ENCODE measurements around the gene MARCHF4.
"Not testable (repeated sequence)": the region's sequence is repeated elsewhere in the genome, so short reads cannot be mapped to it uniquely, and the experiment has no call there.

MARCHF4 gene

DNA sequence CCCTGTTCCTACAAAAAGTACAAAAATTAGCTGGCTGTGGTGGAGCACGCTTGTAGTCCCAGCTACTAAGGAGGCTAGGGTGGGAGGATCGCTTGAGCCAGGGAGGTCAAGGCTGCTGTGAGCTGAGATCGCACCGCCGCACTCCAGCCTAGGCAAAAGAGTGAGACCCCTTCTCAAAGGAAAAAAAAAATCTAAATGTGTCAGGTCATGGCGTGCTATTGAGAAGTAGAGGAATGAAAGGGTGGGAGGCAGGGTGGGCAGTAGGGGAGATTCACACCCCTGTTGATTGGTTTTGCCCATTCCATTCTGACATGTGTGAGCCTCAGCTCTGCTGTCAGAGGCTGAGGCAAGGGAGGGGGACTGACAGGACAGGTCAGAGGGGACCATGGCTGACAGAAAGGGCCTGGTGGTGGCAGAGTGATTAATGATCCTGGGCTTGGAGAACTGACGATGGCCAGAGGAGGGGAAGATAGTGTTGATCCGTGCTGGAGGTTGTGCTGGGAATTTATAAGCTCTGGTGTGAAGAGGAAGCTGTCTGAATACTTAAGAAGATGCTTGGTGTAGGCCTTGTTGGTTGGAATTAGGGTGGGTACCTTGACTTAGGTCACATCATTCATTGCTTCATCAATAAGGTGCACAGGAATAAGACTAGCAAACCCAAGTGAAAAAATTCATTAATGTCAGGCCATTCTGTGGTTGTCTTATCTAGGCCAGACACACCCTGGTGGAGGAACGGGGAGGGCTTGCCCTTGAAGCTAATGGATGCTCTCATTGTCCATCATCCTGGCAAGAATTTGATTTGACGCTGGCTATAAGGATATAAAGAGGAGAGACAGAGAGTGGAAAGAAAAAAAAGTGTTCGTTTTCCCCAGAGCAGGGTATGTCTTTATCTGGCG lies 20.9 kb upstream of the MARCHF4 start:
- no peak overlapping the region for H3K4me3 ChIP-seq (ENCODE audit: low read length)
- DNase-seq (ENCODE audit: low read depth, low spot score): no peak

DNA sequence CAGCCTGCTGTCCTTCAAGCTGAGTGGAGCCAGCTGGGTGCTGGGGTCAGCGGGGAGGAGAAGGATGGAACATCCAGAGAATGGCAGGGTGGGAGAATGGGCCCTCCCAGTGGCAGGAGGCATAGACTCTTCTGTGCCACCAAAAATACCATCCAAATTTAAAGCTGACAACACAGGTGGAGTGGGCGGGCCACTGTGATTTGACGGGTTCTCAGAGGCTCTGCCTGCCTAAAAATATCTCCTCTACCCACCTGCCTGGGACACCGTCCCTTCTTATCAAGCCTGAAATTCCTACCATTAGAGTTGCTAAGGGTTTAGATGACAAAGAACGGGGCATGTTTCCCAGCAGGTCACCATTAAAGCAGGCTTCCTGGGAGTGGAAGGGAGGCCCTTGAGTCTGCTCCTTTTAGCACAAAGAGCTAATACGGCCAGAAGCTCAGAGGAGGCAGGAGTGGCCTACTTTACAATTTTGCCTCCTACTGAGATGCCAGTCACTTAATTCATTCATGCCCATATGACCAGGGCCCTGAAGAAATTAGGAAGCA lies 19.8 kb upstream of the MARCHF4 start:
- no peak overlapping the region for H3K4me3 ChIP-seq (ENCODE audit: low read length)

DNA sequence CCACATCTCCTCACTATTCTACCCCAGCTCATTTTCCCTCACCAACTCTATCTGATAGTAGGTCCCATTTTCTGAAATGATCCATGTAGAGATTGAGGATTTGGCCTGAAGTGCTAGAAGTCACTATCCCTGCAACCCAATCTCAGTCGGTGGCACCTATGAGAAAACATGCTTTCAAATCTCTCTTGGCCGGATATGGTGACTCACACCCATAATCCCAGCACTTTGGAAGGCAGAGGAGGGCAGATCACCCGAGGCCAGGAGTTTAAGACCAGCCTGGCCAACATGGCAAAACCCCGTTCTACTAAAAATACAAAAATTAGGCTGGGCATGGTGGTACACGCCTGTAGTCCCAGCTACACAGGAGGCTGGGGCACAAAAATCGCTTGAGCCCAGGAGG lies 19.1 kb upstream of the MARCHF4 start:
- H3K4me3 ChIP-seq (ENCODE audit: low read length): no peak overlapping the region
- no peak for DNase-seq (ENCODE audit: low read depth, low spot score)

More for the DNA sequence above, 19.8 kb upstream of the MARCHF4 start:
- DNase-seq (ENCODE audit: low read depth, low spot score): no peak

DNA sequence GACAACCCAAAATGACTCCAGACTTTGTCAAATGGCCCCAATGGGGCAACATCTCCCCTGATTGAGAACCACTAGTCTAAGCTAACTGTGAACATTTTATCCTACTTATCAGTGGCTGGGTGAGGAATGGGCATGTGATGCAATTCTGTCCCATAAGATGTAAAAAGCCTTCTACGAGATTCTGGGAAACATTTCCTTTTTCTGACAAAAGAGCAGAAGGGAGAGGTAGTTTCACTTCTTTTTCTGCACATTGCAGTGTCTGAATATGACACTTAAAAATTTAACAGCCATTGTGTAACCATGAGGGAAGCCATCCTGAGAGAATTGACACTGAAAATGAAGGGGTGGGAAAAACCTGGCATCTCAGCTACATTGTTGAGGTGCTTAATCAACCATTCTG lies 17.3 kb upstream of the MARCHF4 start:
- DNase-seq (ENCODE audit: low read depth, low spot score): no peak
- H3K4me3 ChIP-seq (ENCODE audit: low read length): no peak overlapping the region

DNA sequence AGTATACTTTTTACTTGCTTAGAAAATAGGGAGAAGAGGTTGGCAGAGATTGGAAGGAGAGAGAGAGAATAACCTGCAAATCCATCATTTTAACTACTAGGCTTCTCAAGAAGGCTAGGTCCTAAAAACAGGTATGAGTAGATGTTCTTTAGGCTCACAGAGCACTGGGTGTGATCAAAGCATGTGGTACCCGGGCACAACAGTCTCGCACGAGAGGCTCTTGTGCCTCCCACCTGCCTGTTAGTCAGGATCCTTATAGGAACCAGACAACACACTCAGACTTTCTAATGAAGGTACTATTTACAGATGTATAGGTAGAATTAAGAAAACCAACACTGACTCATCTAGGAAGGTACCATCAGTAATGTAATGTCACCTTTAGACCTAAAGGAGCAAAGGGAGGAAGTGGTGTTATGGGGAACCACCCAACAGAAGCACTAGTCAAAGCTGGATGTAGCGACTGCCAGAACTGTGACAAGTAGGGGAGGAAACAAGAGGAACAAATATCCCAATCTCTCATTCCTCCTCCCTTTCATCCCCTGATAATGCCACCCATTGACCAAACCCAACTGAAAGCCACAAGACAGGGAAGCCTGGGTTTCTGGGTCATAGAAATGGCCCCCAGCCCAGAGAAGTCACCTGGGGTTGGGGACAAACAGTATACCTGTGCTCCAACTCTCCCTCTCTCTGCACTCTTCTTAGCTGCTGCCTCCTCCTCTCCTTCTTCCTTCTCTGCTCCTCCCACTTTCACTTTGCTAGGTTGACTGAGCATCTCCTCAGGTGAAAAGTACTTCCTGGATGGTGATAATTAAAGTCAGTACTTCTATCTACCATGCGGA lies 16.0 kb upstream of the MARCHF4 start:
- no peak for DNase-seq (ENCODE audit: low read depth, low spot score)
- no peak overlapping the region for H3K4me3 ChIP-seq (ENCODE audit: low read length)

DNA sequence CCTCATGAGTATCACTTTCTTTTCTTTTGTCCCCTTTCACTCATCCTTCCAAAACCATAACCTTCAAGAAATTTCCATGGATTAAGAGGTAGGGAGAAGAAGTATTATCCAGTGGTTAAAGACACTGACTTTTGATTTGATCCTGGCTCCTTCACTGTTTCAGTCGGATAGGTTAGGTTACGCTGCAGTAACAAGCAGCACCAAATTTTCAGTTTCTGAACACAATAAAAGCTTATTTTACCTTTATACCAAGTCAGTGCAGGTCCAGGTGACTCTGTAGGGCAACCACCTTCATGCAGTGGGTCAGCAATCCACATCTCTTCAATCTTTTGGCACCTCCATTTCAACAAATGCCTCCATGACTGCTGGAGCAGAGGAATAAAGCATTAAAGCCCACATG lies 15.0 kb upstream of the MARCHF4 start:
- DNase-seq (ENCODE audit: low read depth, low spot score): no peak
- no peak overlapping the region for H3K4me3 ChIP-seq (ENCODE audit: low read length)

DNA sequence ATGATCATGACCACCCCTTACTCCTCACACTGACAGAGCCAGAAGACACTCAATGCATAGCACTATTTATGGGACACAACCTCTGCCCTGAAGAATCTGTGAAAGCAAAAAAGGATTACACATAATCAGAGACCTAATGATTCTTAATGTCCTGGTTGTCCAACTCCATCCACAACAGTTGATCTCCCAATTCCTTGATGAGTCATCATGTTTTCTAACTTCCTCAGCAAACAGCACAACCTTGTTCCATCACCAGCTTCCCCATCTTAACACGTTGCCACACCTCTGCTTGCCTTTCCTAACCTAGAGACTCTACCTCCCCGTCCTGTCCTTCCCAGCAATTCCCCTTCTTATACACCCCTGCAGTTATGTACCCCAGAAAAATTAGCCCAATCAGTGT lies 13.2 kb upstream of the MARCHF4 start:
- no peak for DNase-seq (ENCODE audit: low read depth, low spot score)
- no peak overlapping the region for H3K4me3 ChIP-seq (ENCODE audit: low read length)

DNA sequence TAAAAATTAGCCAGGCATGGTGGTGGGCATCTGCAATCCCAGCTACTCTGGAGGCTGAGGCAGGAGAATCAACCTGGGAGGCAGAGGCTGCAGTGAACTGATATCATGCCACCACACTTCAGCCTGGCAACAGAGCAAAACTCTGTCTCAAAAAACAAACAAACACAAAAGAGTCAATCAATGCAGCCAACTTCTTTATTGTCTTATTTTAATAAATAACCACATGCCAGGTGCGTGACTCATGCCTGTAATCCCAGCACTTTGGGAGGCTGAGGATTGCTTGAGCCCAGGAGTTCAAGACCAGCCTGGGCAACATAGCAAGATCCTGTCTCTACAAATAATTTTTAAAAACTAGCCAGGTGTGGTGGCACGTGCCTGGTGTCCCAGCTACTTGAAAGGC lies 12.1 kb upstream of the MARCHF4 start:
- DNase-seq (ENCODE audit: low read depth, low spot score); H3K4me3 ChIP-seq (ENCODE audit: low read length): not testable (repeated sequence)

DNA sequence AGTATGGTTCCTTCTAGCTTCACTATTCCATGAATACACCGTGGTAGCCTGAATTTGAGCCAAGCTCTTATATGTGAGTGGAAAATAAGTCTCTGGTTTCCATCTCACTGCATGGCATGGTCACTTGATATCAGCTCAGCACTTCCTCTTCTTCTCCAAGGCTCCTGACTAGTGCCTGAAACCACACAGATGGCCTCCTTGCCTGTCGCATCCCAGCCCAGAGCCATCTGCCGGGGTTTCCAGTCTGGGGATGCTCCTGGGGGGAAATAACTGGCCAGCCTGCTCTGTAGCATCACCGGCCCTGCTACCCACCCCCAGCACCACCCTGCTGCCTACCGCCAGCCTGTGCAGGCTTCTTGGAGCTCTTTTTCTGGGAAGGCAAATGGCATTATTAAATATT lies 7.7 kb upstream of the MARCHF4 start:
- no peak for DNase-seq (ENCODE audit: low read depth, low spot score)
- H3K4me3 ChIP-seq (ENCODE audit: low read length): no peak overlapping the region

DNA sequence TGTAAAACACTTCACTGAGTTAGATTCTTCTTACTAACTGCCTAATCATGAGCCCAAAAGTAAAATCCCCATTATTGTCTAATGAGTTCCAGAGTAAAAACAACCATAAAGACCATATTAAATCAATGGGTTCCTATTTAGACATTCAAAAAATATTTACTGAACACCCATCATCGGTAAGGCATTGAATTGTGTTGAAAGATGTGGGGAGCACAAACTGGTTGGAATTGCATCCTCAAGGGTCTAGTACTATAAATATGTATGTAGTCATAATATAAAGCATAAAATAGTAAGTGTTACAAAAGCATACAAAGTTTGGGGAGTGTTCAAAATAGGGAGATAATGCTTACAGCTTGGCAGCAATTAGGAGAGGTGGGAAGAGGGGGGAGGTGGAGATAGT lies 3.0 kb upstream of the MARCHF4 start:
- no peak overlapping the region for H3K4me3 ChIP-seq (ENCODE audit: low read length)
- DNase-seq (ENCODE audit: low read depth, low spot score): no peak

DNA sequence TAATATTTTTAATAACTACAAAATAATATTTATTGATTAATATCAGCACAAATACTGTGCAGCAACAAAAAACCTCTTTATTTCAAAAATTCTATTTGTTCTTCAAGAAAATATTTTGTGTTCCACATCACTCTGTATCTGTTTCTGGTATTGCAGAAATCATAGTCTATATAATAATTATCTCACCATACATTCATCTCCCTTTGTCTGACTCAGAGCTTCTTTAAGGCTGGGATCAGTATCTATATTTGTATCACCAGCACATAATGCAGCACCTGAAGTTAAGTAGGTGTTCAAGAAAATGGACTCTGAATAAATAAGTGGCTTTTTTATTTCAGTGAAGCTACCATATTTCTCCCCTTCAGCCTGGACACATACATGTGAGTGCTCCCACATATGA lies 1.6 kb upstream of the MARCHF4 start:
- no peak for DNase-seq (ENCODE audit: low read depth, low spot score)

DNA sequence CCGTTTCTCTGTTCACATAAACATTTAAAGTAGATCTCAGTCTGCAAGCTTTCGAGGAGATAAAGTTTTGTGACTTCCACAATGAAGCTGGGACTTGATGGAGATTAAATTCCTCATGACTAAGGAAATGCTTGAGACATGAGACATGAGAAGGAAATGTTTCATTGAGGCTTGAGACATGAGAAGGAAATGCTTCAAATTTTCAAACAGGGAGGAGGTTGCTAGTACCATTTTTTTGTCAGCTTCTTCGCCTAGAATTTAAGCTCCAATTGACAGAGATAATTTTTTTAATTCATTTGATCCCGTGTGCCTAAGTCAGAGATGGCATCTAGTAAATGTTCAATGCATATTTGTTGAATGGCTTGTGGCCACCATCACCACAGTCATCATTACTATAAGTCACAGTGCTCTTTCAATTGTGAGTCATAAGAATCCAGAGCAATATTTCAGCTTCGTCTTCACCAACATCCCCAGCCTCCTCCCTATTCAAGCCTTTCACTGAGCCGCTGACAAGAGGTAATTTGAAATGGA lies 543 bp upstream of the MARCHF4 start:
- DNase-seq (ENCODE audit: low read depth, low spot score): no peak
- H3K4me3 ChIP-seq (ENCODE audit: low read length): no peak overlapping the region

More for the DNA sequence above, 1.6 kb upstream of the MARCHF4 start:
- no peak overlapping the region for H3K4me3 ChIP-seq (ENCODE audit: low read length)

DNA sequence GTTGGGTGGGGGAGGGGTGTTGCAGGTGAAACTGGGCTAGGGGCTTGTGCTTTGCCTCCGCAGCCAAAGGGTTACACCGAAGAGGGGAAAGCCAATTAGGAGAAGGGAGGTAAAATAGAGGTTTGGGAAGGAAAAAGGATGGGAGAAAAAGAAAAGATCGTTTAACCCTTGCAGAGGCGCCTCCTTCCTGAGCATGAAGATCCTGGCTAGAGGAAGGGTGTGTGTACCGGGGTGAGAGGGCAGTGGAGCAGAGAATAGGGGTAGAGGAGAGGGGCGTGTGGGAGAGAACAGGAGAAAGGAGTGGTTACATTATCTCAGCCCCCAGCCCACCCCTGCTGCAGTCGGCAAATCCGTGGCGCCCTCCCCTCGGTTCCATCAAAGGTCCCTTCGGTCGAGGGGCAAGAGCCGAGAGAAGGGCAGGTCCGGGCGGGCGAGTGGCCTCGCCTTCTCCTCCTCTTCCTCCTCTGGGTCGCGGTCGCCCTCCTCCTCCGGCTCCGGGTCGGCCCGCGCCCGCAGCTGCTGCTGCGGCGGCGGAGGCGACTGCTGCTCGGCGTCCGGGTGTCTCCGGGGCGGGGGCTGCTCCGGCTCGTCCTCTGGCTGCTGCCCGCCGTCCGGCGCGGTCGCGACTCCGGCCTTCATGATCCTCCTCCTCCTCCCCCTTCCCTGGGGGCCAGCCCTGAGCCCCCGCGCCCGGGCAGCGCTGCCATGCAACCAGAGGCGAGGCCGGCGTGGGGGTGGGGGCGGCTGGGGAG lies 1.1 kb downstream of the MARCHF4 start:
- H3K4me3 ChIP-seq (ENCODE audit: low read length): no peak overlapping the region

DNA sequence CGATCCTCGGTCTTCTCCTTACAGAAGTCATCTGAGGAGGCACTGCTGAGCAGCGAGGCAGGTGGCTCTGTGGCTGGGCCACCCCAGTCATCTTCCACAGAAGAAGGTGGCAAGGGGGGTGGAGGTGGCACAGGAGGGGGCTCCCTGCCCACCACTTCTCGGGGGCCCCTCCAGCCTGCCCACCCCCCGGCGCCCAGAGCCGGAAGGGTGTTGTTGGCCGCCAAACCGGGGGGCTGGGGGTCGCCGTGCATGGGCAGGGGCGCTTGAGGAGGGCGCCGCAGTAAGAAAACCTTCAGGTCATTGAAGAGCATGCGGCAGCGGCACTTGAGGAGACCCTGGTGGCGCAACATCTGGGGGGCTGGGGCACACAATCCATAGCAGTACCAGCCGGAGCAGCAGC lies 2.5 kb downstream of the MARCHF4 start:
- H3K4me3 ChIP-seq (ENCODE audit: low read length): no peak overlapping the region

More for the DNA sequence above, 1.1 kb downstream of the MARCHF4 start:
- DNase-seq (ENCODE audit: low read depth, low spot score): no peak

DNA sequence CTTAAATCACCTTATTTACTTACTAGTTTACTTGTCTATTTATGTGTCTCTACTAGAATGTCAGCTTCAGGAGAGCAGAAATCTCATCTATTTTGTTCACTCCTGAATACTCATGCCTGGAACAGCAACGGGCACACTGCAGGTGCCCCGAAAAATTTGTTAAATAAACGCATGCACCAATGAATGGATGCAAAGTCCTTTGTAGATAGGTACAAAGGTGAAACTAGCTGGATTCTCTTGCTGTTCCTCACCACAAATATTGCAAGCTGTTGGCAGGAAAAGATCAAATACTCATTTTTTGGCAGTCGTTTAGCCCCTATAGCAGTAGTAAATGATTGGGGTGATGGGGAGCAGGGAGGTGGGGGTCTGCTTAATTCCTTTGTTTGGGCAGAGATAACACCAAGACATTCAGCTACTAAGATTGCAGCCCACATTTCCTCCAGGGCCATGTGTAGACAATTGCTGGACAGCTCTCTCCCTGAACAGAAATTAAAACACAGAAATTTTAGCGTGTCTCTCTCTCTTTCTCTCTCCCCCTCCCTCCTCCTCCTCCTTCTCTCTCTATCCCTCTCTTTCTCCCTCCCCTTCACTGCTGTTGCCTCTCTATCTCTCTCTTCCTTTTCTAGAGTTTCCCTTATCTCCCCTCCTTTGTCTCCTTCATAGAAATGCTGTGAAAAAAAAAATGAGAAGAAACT lies 5.4 kb downstream of the MARCHF4 start:
- no peak overlapping the region for H3K4me3 ChIP-seq (ENCODE audit: low read length)
- no peak for DNase-seq (ENCODE audit: low read depth, low spot score)

More for the DNA sequence above, 2.5 kb downstream of the MARCHF4 start:
- no peak for DNase-seq (ENCODE audit: low read depth, low spot score)

DNA sequence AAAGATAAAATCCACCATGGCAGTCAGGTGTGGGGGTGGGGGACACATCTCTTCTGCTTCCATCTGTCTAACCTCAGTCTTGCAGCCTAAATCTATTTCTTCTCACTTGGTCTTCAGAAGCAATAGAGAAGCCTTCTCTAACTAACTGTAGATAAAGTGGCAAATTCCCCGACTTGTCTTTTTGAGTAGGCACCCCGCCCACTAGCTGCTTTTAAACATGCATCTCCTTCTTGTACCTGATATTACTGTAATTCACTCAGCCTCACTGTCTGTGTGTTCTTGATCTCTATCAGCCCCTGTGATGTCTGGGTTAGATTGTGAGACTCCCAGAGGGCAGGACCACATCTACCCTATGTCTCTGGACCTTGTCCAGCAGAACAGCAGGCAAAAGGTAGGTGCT lies 6.8 kb downstream of the MARCHF4 start:
- no peak for DNase-seq (ENCODE audit: low read depth, low spot score)
- H3K4me3 ChIP-seq (ENCODE audit: low read length): no peak overlapping the region

DNA sequence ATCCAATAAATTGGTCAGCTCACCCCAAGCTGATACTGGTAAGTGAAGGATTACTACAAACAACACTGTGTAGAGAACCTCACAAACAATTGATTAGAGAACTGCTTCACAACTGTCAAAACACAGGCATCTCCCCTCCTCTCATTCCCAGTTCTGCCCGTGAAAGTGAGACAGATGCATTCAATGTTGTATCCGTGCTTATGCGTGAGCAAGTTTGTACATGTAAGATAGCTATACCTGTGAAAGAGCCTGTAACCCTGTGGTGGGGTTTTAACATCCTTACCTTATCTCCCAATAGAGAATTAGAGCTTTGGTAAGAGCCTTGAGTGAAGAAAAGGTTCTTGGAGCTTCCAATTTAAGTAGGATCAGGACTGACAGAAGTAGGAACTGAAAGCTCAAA lies 9.1 kb downstream of the MARCHF4 start:
- H3K4me3 ChIP-seq (ENCODE audit: low read length): no peak overlapping the region
- DNase-seq (ENCODE audit: low read depth, low spot score): no peak

DNA sequence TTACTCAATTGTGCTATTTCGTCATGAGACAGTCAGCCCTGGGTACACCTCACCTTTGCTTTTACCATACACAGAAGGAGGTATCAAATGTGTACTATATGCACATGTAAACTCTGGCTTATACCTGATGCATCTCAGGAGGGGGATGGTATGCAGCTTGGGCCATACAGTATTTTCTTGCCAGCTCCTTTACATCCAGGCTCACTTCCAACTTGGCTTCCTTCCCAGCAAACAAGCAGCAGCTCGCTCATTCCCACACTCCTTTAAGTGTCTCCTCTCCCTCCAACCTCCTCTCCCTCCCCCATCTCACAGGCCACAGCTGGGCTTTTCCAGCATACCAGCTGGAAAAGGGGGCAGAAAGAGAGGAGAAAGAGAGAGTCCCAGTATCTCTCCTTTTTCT lies 9.6 kb downstream of the MARCHF4 start:
- no peak for DNase-seq (ENCODE audit: low read depth, low spot score)
- H3K4me3 ChIP-seq (ENCODE audit: low read length): no peak overlapping the region

DNA sequence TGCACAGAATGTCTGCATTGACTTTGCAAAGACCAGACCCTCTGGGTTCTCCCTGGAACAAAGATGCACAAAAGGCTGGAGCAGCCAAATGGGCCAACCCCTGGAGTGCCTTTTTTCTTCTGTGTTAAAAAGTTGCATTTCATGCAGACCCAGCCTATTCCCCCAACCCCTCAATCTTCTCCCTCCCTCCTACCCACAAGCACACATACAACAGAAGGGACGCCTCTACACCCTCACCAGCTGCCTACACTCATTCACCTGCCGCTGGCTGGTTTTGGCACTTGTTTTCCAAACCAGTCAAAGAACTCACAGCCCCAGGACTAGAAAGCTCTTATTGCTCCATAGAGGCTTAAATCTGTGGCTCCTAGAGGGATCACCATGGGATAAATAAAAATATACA lies 16.6 kb downstream of the MARCHF4 start:
- DNase-seq (ENCODE audit: low read depth, low spot score): no peak

More for the DNA sequence above, 16.6 kb downstream of the MARCHF4 start:
- H3K4me3 ChIP-seq (ENCODE audit: low read length): no peak overlapping the region
